ENCODE data around the gene FGF8.

FGF8 gene

DNA sequence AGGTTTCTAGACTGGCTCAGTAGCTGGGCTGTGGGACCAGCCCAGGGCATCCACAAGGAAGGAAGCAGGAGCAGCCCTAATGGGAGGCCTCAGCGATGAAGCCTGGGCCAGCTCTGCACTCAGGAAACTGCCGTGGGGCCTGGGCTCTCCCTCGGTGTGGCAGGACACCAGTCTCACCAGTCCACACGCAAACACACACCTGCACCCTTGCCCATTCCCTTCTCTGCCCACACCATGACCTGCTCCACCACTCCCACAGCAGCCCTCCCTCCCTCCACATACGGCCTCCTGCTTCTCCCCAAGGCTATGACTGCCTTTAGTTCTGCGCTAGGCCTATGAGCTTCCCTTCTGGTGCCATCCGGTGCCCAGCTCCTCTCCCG is 7.1 kb downstream of the FGF8 start:
- no peak for DNase-seq (ENCODE audit: low spot score)

DNA sequence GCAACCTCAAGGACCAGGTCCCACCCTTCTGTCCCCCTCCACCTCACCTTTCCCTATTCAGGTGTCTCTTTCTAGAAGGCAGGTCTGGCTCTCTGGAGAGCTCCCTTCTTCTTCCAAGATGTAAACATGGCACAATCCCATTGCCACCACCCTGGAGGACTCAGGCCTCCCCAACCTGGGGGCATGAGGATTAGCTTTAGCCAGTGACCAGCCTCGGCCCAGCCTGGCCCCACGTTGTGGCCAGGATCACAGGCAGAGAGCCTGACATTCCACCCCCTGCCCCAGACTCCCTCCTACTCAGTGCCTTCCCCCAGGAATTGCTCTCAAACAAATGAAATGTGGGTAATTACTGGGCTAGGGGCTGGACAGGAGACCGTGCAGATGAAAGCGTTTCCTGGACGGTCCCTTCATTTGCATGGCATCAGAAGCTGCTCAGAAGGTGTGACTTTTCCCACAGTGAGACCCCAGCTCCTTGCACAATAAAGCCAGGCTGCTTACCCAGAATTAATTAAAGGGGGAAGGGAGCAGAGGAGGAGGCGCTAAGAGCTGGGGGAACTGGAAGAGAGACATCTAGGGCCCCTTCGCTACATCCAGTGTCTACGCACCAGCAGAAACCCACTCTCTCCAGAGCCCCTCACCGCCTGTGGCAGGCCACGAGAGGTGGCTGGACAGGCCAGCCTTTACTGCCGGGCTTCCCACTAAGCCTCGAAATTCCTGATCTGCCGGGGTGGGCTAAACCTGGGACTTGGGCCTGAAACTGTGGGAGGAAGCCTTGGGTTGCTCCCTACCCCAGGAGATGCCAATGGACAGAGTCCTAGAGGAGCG is 7.7 kb downstream of the FGF8 start:
- no peak for DNase-seq (ENCODE audit: low spot score)

DNA sequence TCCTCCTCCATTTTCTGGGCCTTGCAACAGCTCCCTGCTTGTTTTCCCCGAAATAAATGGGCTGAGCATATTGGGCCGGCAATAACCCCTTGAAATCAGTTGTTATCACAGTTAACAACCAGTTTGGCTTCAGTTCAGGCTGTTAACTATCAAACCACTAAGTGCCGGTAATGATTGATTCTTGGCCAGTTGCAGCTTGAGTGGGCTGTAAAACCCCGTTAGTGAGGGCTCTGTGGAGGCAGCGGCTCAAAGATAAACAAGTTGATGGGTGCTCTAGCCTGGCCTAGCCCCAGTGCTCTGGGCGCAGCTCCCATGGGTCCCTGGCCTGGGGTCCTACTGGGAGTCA is 8.3 kb downstream of the FGF8 start:
- DNase-seq (ENCODE audit: low spot score), result no peak

DNA sequence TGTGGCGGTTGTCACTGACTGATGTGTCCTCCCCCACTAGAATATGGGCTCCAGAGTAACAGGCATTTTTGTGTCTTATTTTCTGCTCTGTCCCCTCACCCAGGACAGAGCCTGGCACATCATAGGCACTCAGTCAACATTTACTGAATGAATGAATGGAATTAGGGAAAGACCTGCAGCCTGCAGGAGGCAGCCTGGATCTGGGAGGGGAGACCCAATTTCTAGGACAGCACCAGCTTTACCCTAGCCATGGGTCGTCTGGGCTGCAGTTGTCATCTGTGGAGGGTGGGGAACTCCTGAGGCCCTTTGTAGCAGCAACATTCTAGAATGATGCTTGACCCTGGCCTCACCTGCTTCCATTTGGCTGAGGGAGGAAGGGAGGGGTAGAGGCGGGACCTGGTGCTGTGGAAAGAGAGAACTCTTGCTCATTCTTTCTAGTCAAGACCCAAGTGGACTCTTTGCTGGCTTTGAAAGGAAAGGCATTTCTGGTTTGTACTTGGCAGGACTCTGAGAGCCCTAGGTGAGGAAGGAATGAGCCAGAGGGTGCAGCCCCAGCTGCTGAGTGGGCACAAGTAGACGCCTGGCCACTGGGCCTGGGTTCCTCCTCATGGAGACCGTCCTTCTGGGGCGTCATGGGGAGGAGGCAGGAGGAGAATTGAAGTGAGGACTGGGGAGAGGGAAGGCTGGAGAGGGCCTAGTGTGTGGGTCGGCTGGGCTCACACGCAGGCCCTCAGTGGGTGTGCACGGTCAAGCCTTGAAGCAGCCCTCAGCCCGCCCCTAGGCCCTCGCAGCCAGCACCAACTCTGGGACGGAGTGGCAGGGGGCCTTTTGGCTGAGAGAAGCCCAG is 8.9 kb downstream of the FGF8 start:
- DNase-seq (ENCODE audit: low spot score), result no peak

DNA sequence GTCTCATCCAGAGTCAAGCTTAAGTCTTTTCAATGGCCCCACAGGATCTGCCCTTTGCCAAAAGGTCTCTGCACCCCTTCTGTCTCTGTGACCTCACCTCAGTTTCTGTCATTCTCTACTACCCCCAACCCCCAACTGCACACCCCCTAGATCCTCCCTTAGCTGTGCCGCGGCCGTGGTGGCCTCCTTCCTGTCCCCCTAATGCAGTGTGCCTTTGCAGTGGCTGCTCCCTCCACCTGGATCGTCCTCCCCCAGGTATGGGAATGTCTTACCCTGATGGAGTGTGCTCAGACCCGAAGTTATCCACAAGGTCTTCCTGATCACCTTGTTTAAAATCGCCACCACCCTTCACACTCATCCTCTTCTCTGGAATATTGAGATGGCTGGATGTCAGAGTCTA is 9.6 kb downstream of the FGF8 start:
- DNase-seq (ENCODE audit: low spot score), result no peak

GRCh38 chr10:101763141-101763846 is 12.6 kb downstream of the FGF8 start:
- DNase-seq (ENCODE audit: low spot score), result no peak

DNA sequence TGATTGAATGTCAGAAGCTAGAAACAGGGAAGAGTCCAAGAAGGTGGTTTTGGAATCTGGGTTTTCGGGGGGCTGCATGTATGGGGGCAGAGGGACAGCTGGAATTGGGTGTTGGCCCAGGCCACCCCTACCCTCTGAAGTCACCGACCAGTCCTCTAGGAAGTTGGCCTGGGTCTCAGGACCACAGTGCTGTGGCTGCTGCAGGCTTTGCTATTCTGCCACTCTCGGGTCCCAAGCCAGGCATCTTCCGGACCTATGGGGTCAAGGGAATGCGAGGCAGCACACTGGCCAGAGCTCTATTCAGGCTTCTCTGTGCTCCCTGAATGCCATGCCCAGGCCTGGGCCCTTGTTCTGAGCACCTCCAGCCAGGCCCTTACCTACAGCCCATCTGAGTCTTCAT is 13.2 kb downstream of the FGF8 start:
- DNase-seq (ENCODE audit: low spot score), result no peak

DNA sequence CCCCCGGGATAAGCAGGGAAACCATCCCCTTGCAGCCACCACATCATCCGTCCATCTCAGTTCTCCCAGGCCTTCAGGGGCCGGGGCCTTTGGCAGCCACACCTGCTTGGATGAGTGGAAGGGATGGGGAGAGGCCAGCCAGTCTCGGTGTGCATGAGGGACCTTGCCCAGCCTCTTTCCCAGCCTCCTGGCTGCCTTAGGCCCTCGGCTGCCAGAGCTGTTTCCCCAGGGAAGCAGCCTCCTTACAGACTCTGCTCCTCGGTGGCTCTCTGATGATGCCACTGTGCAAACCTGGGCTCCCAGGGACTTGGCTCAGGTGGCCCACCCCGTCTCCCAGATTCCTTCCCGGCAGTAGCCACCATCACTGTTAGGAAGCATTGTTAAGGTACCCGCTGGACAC is 14.7 kb downstream of the FGF8 start:
- DNase-seq (ENCODE audit: low spot score), result no peak

GRCh38 chr10:101760510-101760909 is 15.4 kb downstream of the FGF8 start:
- DNase-seq (ENCODE audit: low spot score), result no peak

GRCh38 chr10:101759309-101760247 is 16.3 kb downstream of the FGF8 start:
- DNase-seq (ENCODE audit: low spot score), result no peak

DNA sequence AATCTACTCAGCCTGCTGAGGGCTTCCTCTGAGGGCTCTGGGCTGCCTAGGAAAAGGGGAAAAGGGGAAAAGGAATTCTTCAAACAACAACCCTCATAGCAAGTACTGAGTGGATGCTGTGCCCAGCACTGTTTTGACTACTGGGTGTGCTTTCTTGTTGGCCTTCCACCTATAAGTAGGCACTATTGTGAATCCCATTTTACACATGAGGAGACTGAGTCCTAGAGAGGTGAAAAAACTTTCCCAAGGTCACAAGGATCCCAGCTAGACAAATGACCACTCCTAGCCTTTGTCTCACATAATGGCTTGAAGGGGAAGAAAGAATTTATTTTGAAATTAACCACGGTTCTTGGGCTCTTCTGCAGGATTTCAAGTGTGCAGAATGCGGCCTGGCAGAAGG is 17.1 kb downstream of the FGF8 start:
- DNase-seq (ENCODE audit: low spot score), result no peak

GRCh38 chr10:101752241-101752640 is 23.7 kb downstream of the FGF8 start:
- no peak for DNase-seq (ENCODE audit: low spot score)

- DNase-seq (ENCODE audit: low spot score), result no peak
Observed at GRCh38 chr10:101749047-101750016, 26.6 kb downstream of the FGF8 start.

DNA sequence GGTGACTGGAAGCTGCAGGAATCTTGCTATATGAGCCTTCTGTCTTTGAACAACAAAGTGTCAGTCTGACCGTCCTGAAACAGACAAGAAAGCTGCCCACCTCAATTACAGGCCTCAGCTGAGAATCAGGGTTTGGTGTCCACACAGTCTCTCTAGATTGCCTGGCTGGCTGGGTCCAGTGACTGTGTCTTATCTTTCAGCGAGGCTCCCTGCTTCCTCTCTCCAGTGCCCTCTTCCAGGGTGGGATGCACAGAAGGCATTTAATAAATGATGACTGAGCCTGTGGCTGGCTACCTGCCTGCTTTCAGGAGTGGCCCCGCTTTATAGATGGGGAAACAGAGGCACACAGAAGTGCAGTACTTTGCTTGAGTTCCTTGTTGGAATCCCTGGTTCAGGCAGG is 27.4 kb downstream of the FGF8 start:
- no peak for DNase-seq (ENCODE audit: low spot score)

DNA sequence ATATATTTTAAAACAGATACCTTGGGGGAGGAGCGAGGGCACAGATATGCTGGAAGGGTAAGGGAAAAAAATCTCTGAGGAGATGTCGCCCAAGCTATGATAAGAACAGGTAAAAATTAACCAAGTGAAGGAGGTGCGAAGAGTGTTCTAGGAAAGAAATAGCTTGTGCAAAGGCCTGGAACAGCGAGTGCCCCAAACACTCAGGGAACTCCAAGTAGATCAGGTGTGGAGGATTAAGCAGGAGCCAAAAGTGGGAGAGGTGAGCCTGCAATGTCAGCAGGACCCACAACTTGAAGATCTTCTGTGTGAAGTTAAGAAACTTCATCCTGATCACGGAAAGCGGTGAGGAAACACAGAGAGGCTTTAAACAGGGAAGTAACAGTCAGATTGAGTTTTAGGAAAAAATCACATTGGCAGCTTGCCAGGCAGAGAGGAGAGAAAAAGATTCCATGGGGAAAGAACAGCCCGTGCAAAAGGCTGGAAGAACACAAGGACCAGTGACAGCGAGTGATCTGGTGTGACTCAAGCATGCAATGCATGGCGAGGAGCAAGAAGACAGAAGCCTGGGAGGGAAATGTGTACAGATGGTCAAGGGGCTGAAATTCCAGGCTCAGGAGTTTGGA is 30.7 kb downstream of the FGF8 start:
- DNase-seq (ENCODE audit: low spot score), result peak; percentile 19

- no peak for DNase-seq (ENCODE audit: low spot score)
Observed at GRCh38 chr10:101744267-101744666, 31.6 kb downstream of the FGF8 start.

DNA sequence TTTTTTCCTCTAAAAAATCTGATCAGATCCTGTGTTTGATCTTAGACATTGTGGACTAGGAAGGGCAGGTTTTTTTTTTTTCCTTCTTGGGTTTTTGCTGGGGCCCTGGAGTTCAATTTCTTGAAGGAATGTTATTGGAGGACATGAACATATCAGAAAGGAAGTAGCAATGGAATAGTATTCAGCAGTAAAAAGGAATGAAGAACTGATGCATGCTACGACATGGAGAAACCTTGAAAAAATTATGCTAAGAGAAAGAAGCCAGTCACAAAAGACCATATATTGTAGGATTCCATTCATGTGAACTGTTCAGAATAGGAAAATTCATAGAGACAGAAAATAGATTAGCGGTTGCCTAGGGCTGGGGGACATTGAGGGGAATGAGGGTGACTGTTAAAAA is 34.0 kb downstream of the FGF8 start:
- no peak for DNase-seq (ENCODE audit: low spot score)

DNA sequence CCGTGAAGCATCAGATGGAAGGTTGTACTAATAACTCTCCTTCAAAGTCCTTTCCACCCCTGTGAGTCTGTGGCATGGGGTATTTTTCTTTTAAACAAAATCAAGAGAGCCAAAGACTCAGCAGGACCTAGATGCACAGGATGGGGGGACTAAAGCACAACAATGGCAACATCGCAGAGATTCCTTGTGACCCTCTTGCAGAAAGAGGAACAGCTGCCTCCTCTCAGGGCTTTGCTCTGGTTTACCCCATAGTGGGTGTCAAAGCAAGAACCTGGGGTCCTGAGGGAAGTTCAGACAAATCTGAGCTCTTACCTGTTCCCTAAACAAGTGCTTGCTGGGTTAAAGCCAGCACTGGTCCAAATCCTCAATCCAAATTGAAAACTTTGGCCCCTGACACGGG is 39.2 kb downstream of the FGF8 start:
- DNase-seq (ENCODE audit: low spot score), result no peak

DNA sequence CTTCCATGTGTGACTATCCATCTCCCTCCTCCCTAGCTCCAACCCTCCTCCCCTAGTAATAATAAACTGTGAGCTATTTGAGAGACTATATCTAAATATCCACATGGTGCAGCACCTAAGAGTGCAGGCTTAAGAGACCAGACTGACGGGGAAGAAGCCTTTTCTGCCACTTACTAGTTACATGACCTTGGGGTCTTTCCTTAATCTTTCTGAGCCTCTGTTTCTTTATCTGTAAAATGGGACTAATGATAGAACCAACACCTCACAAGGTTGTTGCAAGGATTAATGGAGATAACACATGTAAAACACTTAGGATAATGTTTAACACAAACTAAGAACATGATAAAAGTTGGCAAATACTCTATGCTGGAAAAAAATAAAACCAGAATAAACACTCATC is 43.8 kb downstream of the FGF8 start:
- no peak for DNase-seq (ENCODE audit: low spot score)

- DNase-seq (ENCODE audit: low spot score), result no peak
Observed at GRCh38 chr10:101726115-101726387, 49.9 kb downstream of the FGF8 start.
